Measurements from ENCODE around the gene ATOSB.
"Not testable (repeated sequence)": the region's sequence is repeated elsewhere in the genome, so short reads cannot be mapped to it uniquely, and the experiment has no call there.

The ATOSB gene, protein sequence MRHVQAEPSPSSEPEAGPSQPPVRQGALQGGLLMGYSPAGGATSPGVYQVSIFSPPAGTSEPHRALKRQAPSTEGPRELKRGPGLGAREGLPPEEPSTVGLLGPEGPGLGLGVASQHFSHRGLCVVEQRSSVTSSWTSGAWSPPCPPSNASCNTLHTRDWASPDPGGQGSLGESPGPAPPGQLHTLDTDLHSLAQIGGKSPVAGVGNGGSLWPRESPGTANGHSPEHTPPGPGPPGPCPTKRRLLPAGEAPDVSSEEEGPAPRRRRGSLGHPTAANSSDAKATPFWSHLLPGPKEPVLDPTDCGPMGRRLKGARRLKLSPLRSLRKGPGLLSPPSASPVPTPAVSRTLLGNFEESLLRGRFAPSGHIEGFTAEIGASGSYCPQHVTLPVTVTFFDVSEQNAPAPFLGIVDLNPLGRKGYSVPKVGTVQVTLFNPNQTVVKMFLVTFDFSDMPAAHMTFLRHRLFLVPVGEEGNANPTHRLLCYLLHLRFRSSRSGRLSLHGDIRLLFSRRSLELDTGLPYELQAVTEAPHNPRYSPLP

GRCh38 chr9:35115680-35116538 lies at the start of gene ATOSB:
TSS of gene ATOSB (minus strand) at chr9:35115862. CDS start at chr9:35108274, 7,588 bp downstream.
- peak; percentile 92 for DNase-seq

DNA sequence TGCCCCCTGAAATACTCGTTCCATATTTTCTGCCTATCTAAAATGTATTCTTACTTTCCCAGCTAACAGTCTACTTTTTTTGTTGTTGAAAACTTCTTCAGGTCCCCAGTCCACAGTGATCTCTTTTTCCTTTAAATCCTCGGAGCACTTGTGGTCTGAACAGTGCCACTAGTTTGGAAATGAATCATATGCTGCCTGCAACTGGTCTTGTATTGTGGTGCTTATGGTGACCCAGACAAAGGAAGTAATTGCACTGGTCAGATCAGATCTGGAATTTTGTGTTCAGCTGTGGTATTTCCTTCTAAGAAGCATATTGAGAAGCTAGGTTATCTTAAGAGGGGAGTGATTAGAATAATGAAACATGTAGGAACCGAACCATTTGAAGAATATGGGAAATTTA lies 49.0 kb upstream of the ATOSB start:
- no peak for DNase-seq

DNA sequence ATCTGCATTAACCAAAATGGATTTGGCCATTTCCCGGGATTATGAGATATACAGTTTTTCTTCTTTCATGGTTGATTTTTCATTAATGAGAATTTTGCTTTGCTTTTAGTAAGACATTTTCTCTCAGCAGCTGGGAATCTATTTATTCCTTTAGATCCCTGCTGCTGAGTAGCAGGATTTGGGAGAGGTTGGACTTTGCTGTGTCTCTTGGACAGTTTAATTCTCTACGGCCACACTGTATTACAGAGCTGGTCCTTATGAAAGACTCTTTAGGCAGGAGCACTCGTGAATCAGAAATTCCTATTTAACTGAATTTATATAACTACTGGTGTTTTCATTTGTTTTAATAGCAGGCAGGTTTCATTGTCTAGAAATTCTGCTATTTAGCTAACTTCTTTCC lies 47.8 kb upstream of the ATOSB start:
- DNase-seq: no peak

DNA sequence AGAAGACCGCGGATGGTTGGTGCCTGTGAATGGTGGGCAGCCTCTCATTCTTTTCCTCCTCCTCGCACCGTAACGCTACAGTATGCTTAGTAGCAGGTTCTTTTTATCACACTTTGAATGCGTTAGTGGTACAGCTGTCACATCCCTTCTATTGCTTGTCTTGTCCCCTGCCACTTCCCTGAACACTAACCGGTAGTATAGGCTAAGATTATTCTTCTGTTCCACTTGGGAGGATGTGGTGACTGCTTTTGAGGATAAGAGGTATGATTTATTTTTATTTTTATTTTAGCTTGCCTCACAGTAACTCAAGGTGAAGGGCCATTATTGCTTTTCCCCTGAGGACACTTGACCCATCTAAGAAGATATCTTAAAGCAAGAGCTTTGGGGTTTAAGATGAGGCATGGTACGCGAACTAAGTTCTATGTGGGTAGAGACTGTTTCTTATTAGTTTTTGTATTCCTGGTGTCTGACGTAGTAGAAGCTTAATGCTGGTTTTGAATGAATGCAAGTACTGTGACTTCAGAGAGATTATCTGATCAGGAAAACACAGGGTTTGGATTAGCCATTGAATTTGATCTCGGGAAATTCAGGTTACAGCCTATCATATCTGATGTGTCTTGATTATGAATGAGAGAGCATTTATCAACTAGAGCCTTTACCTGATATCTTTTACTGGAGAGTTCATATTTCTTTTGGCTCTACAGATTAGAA lies 47.1 kb upstream of the ATOSB start:
- no peak for DNase-seq

- peak; percentile 50 for DNase-seq
Measured at GRCh38 chr9:35161713-35162604, 46.3 kb upstream of the ATOSB start, which contains the start of gene UNC13B. TSS of gene UNC13B (plus strand) at chr9:35162009. CDS start at chr9:35162284, 275 bp downstream.

- DNase-seq: no peak
Measured at GRCh38 chr9:35158501-35159280, 43.0 kb upstream of the ATOSB start.

GRCh38 chr9:35157836-35158235 lies 42.2 kb upstream of the ATOSB start:
- DNase-seq: not testable (repeated sequence)

DNA sequence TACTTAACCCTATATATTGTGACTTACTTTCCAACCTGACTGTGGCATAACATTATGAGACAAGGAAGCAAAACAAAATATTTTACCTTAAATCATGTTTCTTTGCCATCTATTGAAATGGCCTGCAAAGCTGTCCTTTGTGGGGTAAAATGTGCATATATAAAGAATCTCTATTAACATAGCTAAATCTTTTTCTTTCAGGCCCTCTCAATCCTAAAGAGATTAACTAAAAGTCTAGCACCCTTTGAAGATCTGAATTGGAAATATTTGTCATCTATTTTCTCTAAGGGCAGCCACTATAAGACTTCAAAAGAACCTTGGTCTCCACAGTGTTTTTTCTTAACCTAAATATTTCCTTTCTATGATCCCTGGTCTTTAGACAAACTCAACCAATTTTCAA lies 41.1 kb upstream of the ATOSB start:
- no peak for DNase-seq

DNA sequence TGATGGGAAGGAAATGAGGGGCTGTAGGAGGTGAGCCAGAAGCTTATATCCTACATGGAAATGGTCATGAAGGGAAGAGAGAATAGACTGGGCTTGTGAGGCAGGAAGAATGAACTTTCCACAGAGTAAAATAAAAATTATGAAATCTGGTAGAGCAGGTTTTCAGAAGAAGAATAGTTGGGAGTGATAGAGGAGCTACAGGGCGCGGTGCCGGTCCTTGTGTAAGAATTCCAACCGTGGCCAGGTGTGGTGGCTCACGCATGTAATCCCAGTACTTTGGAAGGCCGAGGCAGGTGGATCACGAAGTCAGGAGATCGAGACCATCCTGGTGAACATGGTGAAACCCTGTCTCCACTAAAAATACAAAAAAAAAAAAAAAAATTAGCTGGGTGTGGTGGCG lies 37.3 kb upstream of the ATOSB start:
- no peak for DNase-seq

- not testable (repeated sequence) for DNase-seq
Measured at GRCh38 chr9:35147941-35148563, 32.4 kb upstream of the ATOSB start.

DNA sequence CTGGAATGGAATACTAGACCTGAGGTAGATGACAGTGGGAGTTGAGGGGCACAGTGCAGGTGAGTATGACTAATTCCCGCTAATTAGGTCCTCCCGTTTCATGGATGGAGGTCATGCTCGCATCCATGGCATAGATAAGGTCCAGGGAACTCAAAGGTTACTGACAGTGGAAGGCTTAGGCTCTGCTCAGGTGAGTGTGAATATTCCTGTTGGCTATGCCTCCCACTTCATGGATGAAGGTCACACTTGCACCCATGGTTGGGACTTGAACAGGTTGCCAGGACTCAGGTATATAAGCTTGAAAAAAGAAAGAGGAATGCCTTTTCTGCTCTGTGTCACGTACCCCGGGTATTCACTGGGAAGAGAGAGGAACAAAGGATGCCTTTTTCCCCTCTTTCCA lies 26.4 kb upstream of the ATOSB start:
- no peak for DNase-seq

DNA sequence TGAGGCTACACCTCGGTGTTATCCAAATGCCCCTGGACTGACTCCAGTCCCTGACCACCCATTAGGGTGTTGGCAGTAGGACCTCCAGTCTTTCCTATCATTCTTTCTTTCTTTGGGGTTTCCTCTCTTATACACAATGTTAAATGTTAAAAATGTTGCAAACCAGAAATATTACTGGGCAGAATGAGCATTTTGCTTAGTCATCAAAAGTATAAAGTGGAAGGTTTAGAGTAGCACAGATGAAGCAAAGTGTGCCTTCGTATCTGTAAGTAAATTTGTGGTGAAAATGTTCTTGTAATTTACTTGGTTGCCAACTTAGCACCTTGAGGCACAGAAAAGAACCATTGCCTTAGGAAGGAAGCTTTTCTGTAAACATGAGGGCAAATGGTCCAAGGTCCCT lies 24.4 kb upstream of the ATOSB start:
- DNase-seq: no peak

DNA sequence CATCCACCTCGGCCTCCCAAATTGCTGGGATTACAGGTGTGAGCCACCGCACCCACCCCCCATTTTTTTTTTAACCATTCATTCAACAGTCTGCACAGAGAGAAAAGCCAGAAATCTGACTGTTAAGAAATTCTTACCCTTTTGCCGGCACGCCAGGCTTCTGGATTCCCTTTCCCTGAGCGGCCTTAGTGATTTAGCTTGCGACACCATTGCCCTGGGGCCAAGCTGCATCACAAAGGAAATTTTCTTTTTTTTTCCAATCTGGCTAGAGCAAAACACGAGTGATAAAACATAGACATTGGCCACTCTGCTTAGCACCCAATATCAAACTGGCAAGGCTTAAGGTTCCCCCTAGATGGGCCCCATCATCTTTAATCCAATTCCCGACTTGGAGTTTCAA lies 21.2 kb upstream of the ATOSB start:
- DNase-seq: no peak

GRCh38 chr9:35135988-35136387 lies 20.3 kb upstream of the ATOSB start:
- DNase-seq: no peak

DNA sequence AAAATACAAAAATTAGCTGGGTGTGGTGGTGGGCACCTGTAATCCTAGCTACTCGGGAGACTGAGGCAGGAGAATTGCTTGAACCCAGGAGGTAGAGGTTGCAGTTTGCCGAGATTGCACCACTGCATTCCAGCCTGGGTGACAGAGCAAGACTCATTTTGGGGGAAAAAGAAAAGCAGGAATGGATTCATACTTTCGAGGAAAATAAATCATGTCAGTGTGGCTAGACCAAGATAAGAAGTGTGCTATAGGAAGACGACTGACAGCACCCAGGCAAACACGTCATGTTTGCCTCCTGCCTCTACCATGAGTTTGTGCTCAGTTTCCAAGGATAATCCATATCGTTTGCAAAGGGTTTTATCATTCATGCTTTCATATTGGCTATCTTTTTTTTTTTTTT lies 19.3 kb upstream of the ATOSB start:
- DNase-seq: no peak

DNA sequence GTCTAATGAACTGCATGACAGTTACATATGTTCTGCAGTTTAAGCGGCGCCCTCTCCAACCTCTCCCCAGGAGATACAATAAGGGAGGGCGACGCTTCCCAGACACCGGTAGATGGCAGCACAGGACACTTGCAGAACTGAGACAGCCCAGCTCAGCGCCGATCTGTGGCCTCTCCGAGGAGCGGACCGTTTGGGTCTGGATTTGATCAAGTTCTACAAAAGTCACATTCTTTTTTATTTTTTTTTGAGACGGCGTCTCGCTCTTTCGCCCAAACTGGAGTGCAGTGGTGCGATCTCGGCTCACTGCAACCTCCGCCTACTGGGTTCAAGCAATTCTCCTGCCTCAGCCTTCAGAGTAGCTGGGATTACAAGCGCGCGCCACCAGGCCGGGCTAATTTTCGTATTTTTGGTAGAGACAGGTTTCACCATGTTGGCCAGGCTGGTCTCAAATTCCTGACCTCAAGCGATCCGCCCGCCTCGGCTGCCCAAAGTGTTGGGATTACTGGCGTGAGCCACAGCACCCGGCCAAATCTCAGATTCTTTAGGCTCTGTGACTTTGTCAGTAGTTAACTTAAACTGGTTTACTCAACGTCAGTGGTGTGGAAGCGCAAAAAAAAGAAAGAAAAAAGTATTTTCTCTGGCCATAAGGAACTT lies 1.4 kb upstream of the ATOSB start:
- DNase-seq: peak; percentile 89

- DNase-seq: no peak
Measured at GRCh38 chr9:35116539-35116897, 856 bp upstream of the ATOSB start.

GRCh38 chr9:35114840-35115628 lies 628 bp downstream of the ATOSB start:
- no peak for DNase-seq

DNA sequence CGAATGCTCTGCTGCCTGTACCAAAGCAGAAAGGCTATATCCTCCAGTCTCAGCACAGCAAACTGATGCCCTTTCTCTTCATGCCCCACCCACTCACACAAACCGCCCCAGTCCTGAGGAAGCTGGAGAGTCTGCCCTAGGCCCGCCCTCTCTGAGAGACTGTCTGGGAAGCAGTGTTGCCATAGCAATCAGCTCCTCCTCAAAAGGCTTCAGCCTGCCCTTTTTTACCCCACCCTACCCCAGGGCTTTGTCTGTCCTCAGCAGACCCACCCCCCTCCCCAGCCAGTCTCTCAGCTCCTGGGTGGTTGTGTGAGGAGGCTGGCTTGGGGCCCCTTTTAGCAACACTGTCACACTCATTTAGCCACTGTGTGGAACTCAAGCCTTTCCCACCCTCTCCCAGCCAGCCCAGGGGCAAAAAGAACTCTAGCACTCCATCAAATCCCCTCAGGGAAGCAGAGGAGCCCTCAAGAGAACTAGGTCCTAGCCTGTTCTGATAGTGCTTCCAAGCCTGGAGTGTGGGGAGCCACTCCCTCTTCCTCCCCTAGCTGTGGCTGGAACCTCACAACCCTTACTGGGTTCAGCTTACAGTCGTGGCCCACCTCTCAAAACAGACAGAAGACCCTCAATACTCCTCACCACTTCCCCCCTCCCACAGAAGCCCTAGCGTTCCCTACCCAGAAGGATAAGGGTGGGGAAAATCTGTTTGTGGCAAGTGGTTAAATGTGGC lies 1.4 kb downstream of the ATOSB start:
- DNase-seq: peak; percentile 43
